Fibroblast of gingiva (primary cell): Measurements from ENCODE around the gene PRSS3.
A peak's percentile ranks its signal among the peaks of the same experiment; 100 is the strongest.
"Not testable (repeated sequence)": the region's sequence is repeated elsewhere in the genome, so short reads cannot be mapped to it uniquely, and the experiment has no call there.

Experiments used
- DNase-seq: peaks from one replicate; pipeline ENCODE4 v3.0.0-alpha.2; 2011; ENCODE audit warnings: low read depth

The PRSS3 gene

GRCh38 chr9:33786681-33787080, 8.7 kb upstream of the PRSS3 start:
- no peak for DNase-seq

- no peak for DNase-seq
Measured at GRCh38 chr9:33787839-33788238, 7.5 kb upstream of the PRSS3 start.

- DNase-seq: not testable (repeated sequence)
Measured at GRCh38 chr9:33789429-33789828, 5.9 kb upstream of the PRSS3 start.

GRCh38 chr9:33791117-33791516, 4.2 kb upstream of the PRSS3 start:
- DNase-seq: no peak

- DNase-seq: not testable (repeated sequence)
Measured at GRCh38 chr9:33793496-33793895, 1.9 kb upstream of the PRSS3 start.

GRCh38 chr9:33794560-33794959, 801 bp upstream of the PRSS3 start:
- no peak for DNase-seq

GRCh38 chr9:33795819-33796218, 458 bp downstream of the PRSS3 start:
- DNase-seq: no peak

GRCh38 chr9:33796679-33797078, 1.3 kb downstream of the PRSS3 start:
- not testable (repeated sequence) for DNase-seq

- no peak for DNase-seq
Measured at GRCh38 chr9:33797837-33798236, 2.5 kb downstream of the PRSS3 start.

- DNase-seq: no peak
Measured at GRCh38 chr9:33798545-33798944, 3.2 kb downstream of the PRSS3 start.

- DNase-seq: peak; percentile 3
Measured at GRCh38 chr9:33799928-33800704, 4.8 kb downstream of the PRSS3 start.

GRCh38 chr9:33800886-33801285, 5.5 kb downstream of the PRSS3 start:
- DNase-seq: no peak

- peak; percentile 50 for DNase-seq
Measured at GRCh38 chr9:33801943-33802500, 6.7 kb downstream of the PRSS3 start.

- not testable (repeated sequence) for DNase-seq
Measured at GRCh38 chr9:33804196-33804595, 8.8 kb downstream of the PRSS3 start.

- not testable (repeated sequence) for DNase-seq
Measured at GRCh38 chr9:33807156-33807555, 11.8 kb downstream of the PRSS3 start.

GRCh38 chr9:33808979-33809322, 13.6 kb downstream of the PRSS3 start:
- DNase-seq: not testable (repeated sequence)

- DNase-seq: peak; percentile 31
Measured at GRCh38 chr9:33809506-33809905, 14.1 kb downstream of the PRSS3 start.

- peak; percentile 63 for DNase-seq
Measured at GRCh38 chr9:33813712-33814641, 18.6 kb downstream of the PRSS3 start.

- no peak for DNase-seq
Measured at GRCh38 chr9:33815781-33816180, 20.4 kb downstream of the PRSS3 start.

GRCh38 chr9:33816327-33817252, 21.2 kb downstream of the PRSS3 start, which contains the start of gene UBE2R2:
Gene UBE2R2, plus strand, starts transcription at chr9:33817160. Its CDS starts 598 bp downstream, at chr9:33817758.
- DNase-seq: peak; percentile 92
